H1 (cell line): ENCODE results near the gene ZDHHC3. TPM values are rescaled to one million over a fixed set of nuclear protein-coding genes. Genes with fewer than 3 reads are reported as not detected.

Experiments used
- CTCF ChIA-PET: fragments of 300-600 bp; sonication (Branson Sonifier 250); formaldehyde crosslinking; loops from one replicate; lab custom pipeline; 2021; ENCODE audit not compliant: partially characterized antibody; lab: Charles Lee
- POLR2A ChIA-PET: fragments of 300-600 bp; sonication (Branson Sonifier 250); formaldehyde crosslinking; loops from one replicate; lab custom pipeline; 2021; ENCODE audit warnings: inconsistent platforms; ENCODE audit not compliant: partially characterized antibody; lab: Charles Lee
- DNase-seq, 2 experiments: peaks; one replicate each; pipeline versions ENCODE4 v3.0.0 to v3.0.0-alpha.2; 2010 to 2022; ENCODE audit warnings: low spot score in 2 of 2, low read depth in 1 of 2, mixed read lengths in 1 of 2
- FAIRE-seq: peaks from 2 replicates; lab custom pipeline; 2011; peaks lifted over from hg19 to GRCh38; lab: Jason Lieb, UNC
- H2AFZ ChIP-seq: 2 replicates; pipeline ENCODE4 v1.8.1; 2012; ENCODE audit warnings: low read length, inconsistent platforms
- H2AK5ac ChIP-seq: 2 replicates; pipeline ENCODE4 v1.6.1; 2013; ENCODE audit warnings: low read depth, low read length
- H2BK120ac ChIP-seq: replicated peaks from 2 replicates; pipeline ENCODE3; 2013; ENCODE audit warnings: low read depth, low read length, inconsistent platforms
- H2BK12ac ChIP-seq: 2 replicates; pipeline ENCODE4 v1.6.1; 2013; ENCODE audit warnings: low read depth, low read length
- H2BK15ac ChIP-seq: 2 replicates; pipeline ENCODE4 v1.6.1; 2013; ENCODE audit warnings: low read length
- H2BK20ac ChIP-seq: 2 replicates; pipeline ENCODE4 v1.6.1; 2013; ENCODE audit warnings: low read length
- H2BK5ac ChIP-seq: 2 replicates; pipeline ENCODE4 v1.6.1; 2013; ENCODE audit warnings: low read depth, low read length
- H3K14ac ChIP-seq: 2 replicates; pipeline ENCODE4 v1.6.1; 2013; ENCODE audit warnings: inconsistent platforms; ENCODE audit not compliant: insufficient read length
- H3K18ac ChIP-seq: 2 replicates; pipeline ENCODE4 v1.6.1; 2013; ENCODE audit warnings: low read length; ENCODE audit errors: extremely low read depth
- H3K23ac ChIP-seq: 2 replicates; pipeline ENCODE4 v1.6.1; 2013; ENCODE audit warnings: inconsistent platforms; ENCODE audit not compliant: insufficient read length
- H3K23me2 ChIP-seq: 2 replicates; pipeline ENCODE4 v1.6.1; 2013; ENCODE audit warnings: low read depth, low read length
- H3K27ac ChIP-seq: 2 replicates; pipeline ENCODE4 v1.6.1; 2011; ENCODE audit warnings: low read depth, low read length, inconsistent platforms
- H3K27me3 ChIP-seq, 4 experiments: replicated peaks in 1 of 4; 1 replicate in 1 of 4; 2 replicates in 3 of 4; pipeline versions ENCODE4 v1.6.1 to v1.8.1; 2011 to 2013; ENCODE audit warnings: low read length in 3 of 4, mild to moderate bottlenecking in 3 of 4, inconsistent platforms in 2 of 4, mixed read lengths in 2 of 4, moderate library complexity in 1 of 4; ENCODE audit not compliant: control insufficient read depth in 3 of 4, insufficient read depth in 3 of 4; ENCODE audit errors: extremely low read depth in 1 of 4
- H3K36me3 ChIP-seq, 4 experiments: 2 replicates each; pipeline versions ENCODE4 v1.6.1 to v1.8.1; 2011 to 2013; ENCODE audit warnings: mild to moderate bottlenecking in 4 of 4, low read length in 3 of 4, moderate library complexity in 2 of 4, control low read depth in 1 of 4, inconsistent platforms in 1 of 4; ENCODE audit not compliant: insufficient read depth in 4 of 4, control insufficient read depth in 2 of 4
- H3K4ac ChIP-seq: replicated peaks from 2 replicates; pipeline ENCODE3; 2013; ENCODE audit warnings: low read length, low read depth, mixed read lengths, inconsistent platforms; ENCODE audit not compliant: insufficient read length
- H3K4me1 ChIP-seq, 4 experiments: replicated peaks in 1 of 4; 1 replicate in 1 of 4; 2 replicates in 3 of 4; pipeline versions ENCODE4 v1.6.1 to v1.8.1; 2011 to 2013; ENCODE audit warnings: low read length in 3 of 4, inconsistent platforms in 2 of 4, mixed read lengths in 1 of 4; ENCODE audit not compliant: insufficient read depth in 4 of 4, control insufficient read depth in 3 of 4
- H3K4me2 ChIP-seq, 2 experiments: 2 replicates each; pipeline versions ENCODE4 v1.6.1 to v1.8.1; 2011 to 2013; ENCODE audit warnings: low read depth in 2 of 2, low read length in 2 of 2, control low read depth in 1 of 2, inconsistent platforms in 1 of 2, mild to moderate bottlenecking in 1 of 2; ENCODE audit not compliant: insufficient read depth in 1 of 2
- H3K4me3 ChIP-seq, 4 experiments: fragments of 200-600, 300-600 bp in 1 of 4; sonication (generic), shearing (Covaris generic), sonication (Bioruptor Twin) in 1 of 4; 2 replicates each; pipeline versions ENCODE4 v1.5.1 to v1.8.1; 2011 to 2016; ENCODE audit warnings: low read length in 4 of 4, low read depth in 3 of 4, control low read depth in 2 of 4, inconsistent platforms in 2 of 4, mild to moderate bottlenecking in 2 of 4, mixed read lengths in 1 of 4, moderate library complexity in 1 of 4; ENCODE audit not compliant: insufficient read depth in 2 of 4; ENCODE audit errors: extremely low read depth in 1 of 4
- H3K56ac ChIP-seq: replicated peaks from 2 replicates; pipeline ENCODE3; 2013; ENCODE audit warnings: low read depth, mild to moderate bottlenecking, mixed read lengths, low read length, inconsistent platforms; ENCODE audit not compliant: insufficient read length
- H3K79me1 ChIP-seq: 2 replicates; pipeline ENCODE4 v1.6.1; 2013; ENCODE audit warnings: low read depth, low read length, control low read depth
- H3K79me2 ChIP-seq, 2 experiments: 2 replicates each; pipeline versions ENCODE4 v1.6.1 to v1.8.1; 2012 to 2013; ENCODE audit warnings: low read length in 2 of 2, mild to moderate bottlenecking in 2 of 2, inconsistent platforms in 1 of 2; ENCODE audit not compliant: insufficient read depth in 2 of 2, control insufficient read depth in 1 of 2
- H3K9ac ChIP-seq, 4 experiments: replicated peaks in 1 of 4; 1 replicate in 1 of 4; 2 replicates in 3 of 4; pipeline versions ENCODE4 v1.6.1 to v1.8.1; 2011 to 2013; ENCODE audit warnings: low read depth in 3 of 4, low read length in 3 of 4, control low read depth in 2 of 4, mild to moderate bottlenecking in 2 of 4, moderate library complexity in 2 of 4, inconsistent platforms in 1 of 4; ENCODE audit errors: extremely low read depth in 1 of 4
- H3K9me3 ChIP-seq, 2 experiments: 2 replicates each; pipeline versions ENCODE4 v1.6.1 to v1.8.1; 2012 to 2013; ENCODE audit warnings: mild to moderate bottlenecking in 2 of 2, moderate library complexity in 2 of 2, control low read depth in 1 of 2, inconsistent platforms in 1 of 2, low read depth in 1 of 2, low read length in 1 of 2, mixed read lengths in 1 of 2; ENCODE audit not compliant: insufficient read depth in 2 of 2
- H4K20me1 ChIP-seq, 2 experiments: replicated peaks in 1 of 2; 2 replicates each; pipeline versions ENCODE3 to v1.8.1; 2011 to 2013; ENCODE audit warnings: inconsistent platforms in 2 of 2, low read length in 2 of 2, mild to moderate bottlenecking in 1 of 2; ENCODE audit not compliant: insufficient read depth in 2 of 2, control insufficient read depth in 1 of 2
- H4K5ac ChIP-seq: 2 replicates; pipeline ENCODE4 v1.6.1; 2013; ENCODE audit warnings: low read length, low read depth, mixed read lengths, inconsistent platforms; ENCODE audit not compliant: insufficient read length
- H4K8ac ChIP-seq: 2 replicates; pipeline ENCODE4 v1.8.0; 2013; ENCODE audit warnings: mild to moderate bottlenecking, moderate library complexity, low read length, inconsistent platforms; ENCODE audit not compliant: insufficient read depth; ENCODE audit errors: extremely low read depth
- H4K91ac ChIP-seq: replicated peaks from 2 replicates; pipeline ENCODE3; 2013; ENCODE audit warnings: low read length, mixed read lengths, inconsistent platforms; ENCODE audit not compliant: insufficient read length
- ASH2L ChIP-seq: fragments of 200-600, 300-600 bp; sonication (generic); IDR thresholded peaks from one replicate; pipeline ENCODE4 v1.7.1; 2017; ENCODE audit warnings: low read length
- ATF3 ChIP-seq: IDR thresholded peaks from 2 replicates; pipeline ENCODE4 v1.6.1; 2011; ENCODE audit warnings: low read depth, mild to moderate bottlenecking, low read length; ENCODE audit not compliant: insufficient read depth
- CHD1 ChIP-seq: IDR thresholded peaks from 2 replicates; pipeline ENCODE4 v1.6.1; 2012; ENCODE audit warnings: low read depth, low read length, improper control_type of control experiment
- CREB1 ChIP-seq: IDR thresholded peaks from 2 replicates; pipeline ENCODE4 v1.6.1; 2012; ENCODE audit warnings: inconsistent platforms
- GABPA ChIP-seq: IDR thresholded peaks from 2 replicates; pipeline ENCODE4 v1.6.1; 2011; ENCODE audit warnings: mild to moderate bottlenecking, low read length, moderate library complexity, borderline replicate concordance; ENCODE audit not compliant: insufficient read depth
- KDM4A ChIP-seq: IDR thresholded peaks from one replicate; pipeline ENCODE4 v1.7.1; 2012; ENCODE audit warnings: low read depth, mild to moderate bottlenecking, moderate library complexity, low read length, inconsistent platforms; ENCODE audit not compliant: severe bottlenecking
- RBBP5 ChIP-seq: IDR thresholded peaks from 2 replicates; pipeline ENCODE4 v1.7.1; 2012; ENCODE audit warnings: low read depth, mild to moderate bottlenecking, inconsistent platforms, low read length, moderate library complexity, borderline replicate concordance
- RFX5 ChIP-seq: IDR thresholded peaks from 2 replicates; pipeline ENCODE4 v1.6.1; 2011; ENCODE audit warnings: low read depth, low read length, improper control_type of control experiment, borderline replicate concordance
- RNF2 ChIP-seq: fragments of 200-900, 300-1000 bp; sonication (generic); IDR thresholded peaks from 2 replicates; pipeline ENCODE4 v1.7.1; 2016; ENCODE audit warnings: borderline replicate concordance, low read depth, mild to moderate bottlenecking, antibody characterized with exemption, low read length; ENCODE audit not compliant: poor library complexity, severe bottlenecking; ENCODE audit errors: missing control alignments
- RXRA ChIP-seq: IDR thresholded peaks from 2 replicates; pipeline ENCODE4 v1.6.1; 2011; ENCODE audit warnings: low read depth, mild to moderate bottlenecking, low read length, moderate library complexity; ENCODE audit not compliant: insufficient read depth
- SIN3A ChIP-seq, 2 experiments: IDR thresholded peaks in 1 of 2; conservative IDR thresholded peaks in 1 of 2; 2 replicates each; pipeline ENCODE4 v1.6.1; 2011 to 2012; ENCODE audit warnings: low read length in 2 of 2, improper control_type of control experiment in 1 of 2, low read depth in 1 of 2, mild to moderate bottlenecking in 1 of 2
- SP2 ChIP-seq: IDR thresholded peaks from 2 replicates; pipeline ENCODE4 v1.6.1; 2012; ENCODE audit warnings: mild to moderate bottlenecking, low read length, inconsistent platforms
- TEAD4 ChIP-seq: IDR thresholded peaks from 2 replicates; pipeline ENCODE4 v1.6.1; 2012; ENCODE audit warnings: low read depth, low read length, inconsistent platforms, mixed read lengths
- WGBS, 2 experiments: shearing (Covaris generic) in 1 of 2; methylation state at CpG; one replicate each; pipeline versions ENCODE4 v1.1.6 to v1.1.7; 2013 to 2015; ENCODE audit warnings: low lambda C conversion rate in 2 of 2, mixed read lengths in 2 of 2, inconsistent platforms in 1 of 2, low coverage in 1 of 2, missing lambda C conversion rate in 1 of 2; ENCODE audit not compliant: insufficient replicate concordance in 2 of 2, insufficient coverage in 1 of 2, insufficient read length in 1 of 2; ENCODE audit errors: extremely low coverage in 1 of 2, missing lambda C conversion rate in 1 of 2; 5-methylcytosine and 5-hydroxymethylcytosine counted together
- polyA plus RNA-seq, 7 experiments: library from polyadenylated mRNA; depleted of rRNA in 3 of 7; stranded (reverse) in 5 of 7; unstranded in 2 of 7; fragments of >200 nt in 5 of 7; fragments of 200-250 nt in 2 of 7; gene quantifications; 1 replicate in 5 of 7; 2 replicates in 1 of 7; 4 replicates in 1 of 7; pipeline versions ENCODE4 v1.2.1 to v1.2.3, GENCODE V29; 2011 to 2013; ENCODE audit warnings: missing spikeins in 2 of 7, mixed read lengths in 2 of 7
- total RNA-seq: library from RNA; stranded (reverse); fragmentation: NEBNext Ultra II Directional; extraction: Animal tissue kit (Norgen Biotek cat#: 25700); gene quantifications from 2 replicates; pipeline ENCODE4 v1.2.1, GENCODE V29; 2021

The ZDHHC3 gene
- total and polyA plus RNA-seq, 2 of the 8 experiments (the other 6 are each of a cell fraction or from before 2014, with no cell fraction given), result 77.4 to 88.7 TPM

- H3K23ac ChIP-seq, result no peak overlapping the region
- no peaks in the 10 kb centered on the region for H3K79me2 ChIP-seq
- peaks cover 4 to 8% of the 10 kb centered on the region in 2 experiments for H4K20me1 ChIP-seq
- no peak overlapping the region for H3K18ac ChIP-seq
- no peak overlapping the region for H2AK5ac ChIP-seq
- no peak overlapping the region for H3K4me2 ChIP-seq
- no peaks in the 10 kb centered on the region for H3K27me3 ChIP-seq
- H4K8ac ChIP-seq, result no peak overlapping the region
- WGBS, 2 experiments, result 97% methylated on average over 5 of the region's 5 CpGs; no CpG with 5 or more reads in 1 of the 2 experiments
- no peak overlapping the region for H4K5ac ChIP-seq
- H4K91ac ChIP-seq, result no peak overlapping the region
- H3K4me3 ChIP-seq, result no peak overlapping the region
- H2BK15ac ChIP-seq, result no peak overlapping the region
- FAIRE-seq (no peak), DNase-seq (no peak)
- no peak overlapping the region for H2BK12ac ChIP-seq
- no peak overlapping the region for H2BK5ac ChIP-seq
- no peak overlapping the region for H3K14ac ChIP-seq
- no peak overlapping the region for H2BK20ac ChIP-seq
- no peak overlapping the region for H2BK120ac ChIP-seq
- no peaks in the 10 kb centered on the region for H3K79me1 ChIP-seq
- H2AFZ ChIP-seq, result no peak overlapping the region
- no peaks in the 10 kb centered on the region for H3K9me3 ChIP-seq
- no peaks in the 10 kb centered on the region for H3K23me2 ChIP-seq
- no peak overlapping the region for H3K4ac ChIP-seq
- H3K4me1 ChIP-seq, result peaks cover 0 to 3% (median 0%) of the 10 kb centered on the region in 4 experiments; a peak in 1 of 7 replicates
- POLR2A ChIA-PET, result interaction anchor here (1.7 kb wide), 1 partner anchor 9 kb away, joined by 5 read pairs; no protein-coding TSS in a partner anchor
- no peak overlapping the region for H3K9ac ChIP-seq
- no peak overlapping the region for H3K27ac ChIP-seq
- CTCF ChIA-PET, result interaction anchor here (0.6 to 9.0 kb wide), 2 partner anchors 15 to 47 kb away, joined by 3 to 69 read pairs; no protein-coding TSS in a partner anchor
- H3K36me3 ChIP-seq, result peaks cover 3 to 28% (median 8%) of the 10 kb centered on the region in 4 experiments; a peak in 6 of 8 replicates
- H3K56ac ChIP-seq, result no peak overlapping the region
- TF ChIP-seq TEAD4, result no peak
- TF ChIP-seq RNF2, result no peak
- TF ChIP-seq RXRA, result no peak
- TF ChIP-seq SP2, result no peak
- no peak for TF ChIP-seq ATF3
- no peak for TF ChIP-seq ASH2L
- no peak for TF ChIP-seq CHD1
- TF ChIP-seq GABPA, result no peak
- TF ChIP-seq CREB1, result no peak
- no peak for TF ChIP-seq RFX5
- no peak for TF ChIP-seq SIN3A (conservative IDR thresholded peaks at IDR 0.05 in 1 of 2, IDR thresholded peaks at IDR 0.05 in 1 of 2; ENCODE audit: low read depth in 1 of 2, low read length in 2 of 2)
- no peak for TF ChIP-seq RBBP5
- TF ChIP-seq KDM4A, result no peak
Measured at GRCh38 chr3:44929782-44930181, 46.2 kb downstream of the ZDHHC3 start.
